Measurements from ENCODE around the gene PLCB1. TPM values are rescaled to one million over a fixed set of nuclear protein-coding genes. Genes with fewer than 3 reads are reported as not detected.

PLCB1 gene
- total RNA-seq, 6 experiments from 2014 or later: 17.2 to 25.7 (median 23.1) TPM

GRCh38 chr20:8161264-8162071 is 29.4 kb downstream of the PLCB1 start:
- peak overlapping the region; percentile 99 for H3K27ac Mint-ChIP-seq
- DNase-seq: peak; percentile 68
- H3K4me1 Mint-ChIP-seq (ENCODE audit: low read depth): peaks cover 33% of the 10 kb centered on the region

DNA sequence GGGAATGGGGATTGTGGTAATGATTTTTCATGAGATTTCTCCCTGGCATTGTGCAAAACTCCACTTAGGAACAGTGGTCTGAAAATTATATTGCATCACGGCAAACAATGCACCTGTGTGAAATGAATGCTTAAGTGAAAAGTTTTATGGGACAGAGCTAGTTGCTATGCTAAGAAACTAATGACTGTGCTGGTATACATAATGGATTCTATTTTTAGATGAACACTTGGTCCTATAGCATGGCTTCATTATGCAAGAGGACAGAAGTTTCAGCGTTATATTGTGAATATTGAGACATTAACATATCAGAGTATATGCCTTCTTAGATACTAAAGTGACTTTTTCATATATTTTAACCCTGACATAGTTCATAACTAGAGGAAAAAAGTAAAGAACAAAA is 30.5 kb downstream of the PLCB1 start:
- peaks cover 21% of the 10 kb centered on the region for H3K9me3 Mint-ChIP-seq
- peaks cover 39% of the 10 kb centered on the region for H3K36me3 Mint-ChIP-seq (ENCODE audit: low read depth)
- H3K27me3 Mint-ChIP-seq (ENCODE audit: insufficient read depth): no peaks in the 10 kb centered on the region
- H3K4me1 Mint-ChIP-seq (ENCODE audit: low read depth): peaks cover 32% of the 10 kb centered on the region
- H3K27ac Mint-ChIP-seq: peak overlapping the region; percentile 46; the same call in 1 of the 2 replicates
- no peak overlapping the region for H3K4me3 Mint-ChIP-seq
- DNase-seq: no peak
- TF ChIP-seq CTCF (IDR thresholded peaks at IDR 0.05): no peak

More at GRCh38 chr20:8161264-8162071, 29.4 kb downstream of the PLCB1 start:
- peaks cover 34% of the 10 kb centered on the region for H3K36me3 Mint-ChIP-seq (ENCODE audit: low read depth)
- no peak for TF ChIP-seq CTCF (IDR thresholded peaks at IDR 0.05)
- peaks cover 21% of the 10 kb centered on the region for H3K9me3 Mint-ChIP-seq
- H3K4me3 Mint-ChIP-seq: peak overlapping the region; percentile 74
- no peaks in the 10 kb centered on the region; the same call in 1 of the 2 replicates for H3K27me3 Mint-ChIP-seq (ENCODE audit: insufficient read depth)

DNA sequence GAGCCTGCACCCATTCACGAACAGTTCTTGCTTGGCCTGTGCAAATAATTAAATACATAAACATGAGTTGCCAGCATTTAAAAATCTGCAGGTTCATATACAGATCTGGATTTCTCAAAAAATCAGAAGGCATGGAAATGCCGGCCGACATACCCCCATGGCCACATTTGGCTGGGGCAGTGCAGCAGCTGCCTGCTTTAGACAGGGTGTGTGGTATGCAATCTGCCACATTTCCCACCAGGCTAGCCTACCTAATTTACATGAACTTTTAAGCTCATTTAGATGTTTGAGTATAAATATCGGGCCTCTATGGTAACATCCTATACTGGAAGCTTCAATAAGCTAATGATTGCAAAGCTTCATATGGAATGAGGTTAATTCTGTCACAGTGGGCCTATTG is 31.5 kb downstream of the PLCB1 start:
- no peak for DNase-seq
- no peak overlapping the region for H3K27ac Mint-ChIP-seq
- peaks cover 15% of the 10 kb centered on the region for H3K9me3 Mint-ChIP-seq
- peaks cover 36% of the 10 kb centered on the region for H3K4me1 Mint-ChIP-seq (ENCODE audit: low read depth)
- no peak overlapping the region for H3K4me3 Mint-ChIP-seq
- H3K36me3 Mint-ChIP-seq (ENCODE audit: low read depth): peaks cover 31% of the 10 kb centered on the region
- TF ChIP-seq CTCF (IDR thresholded peaks at IDR 0.05): no peak
- H3K27me3 Mint-ChIP-seq (ENCODE audit: insufficient read depth): no peaks in the 10 kb centered on the region

DNA sequence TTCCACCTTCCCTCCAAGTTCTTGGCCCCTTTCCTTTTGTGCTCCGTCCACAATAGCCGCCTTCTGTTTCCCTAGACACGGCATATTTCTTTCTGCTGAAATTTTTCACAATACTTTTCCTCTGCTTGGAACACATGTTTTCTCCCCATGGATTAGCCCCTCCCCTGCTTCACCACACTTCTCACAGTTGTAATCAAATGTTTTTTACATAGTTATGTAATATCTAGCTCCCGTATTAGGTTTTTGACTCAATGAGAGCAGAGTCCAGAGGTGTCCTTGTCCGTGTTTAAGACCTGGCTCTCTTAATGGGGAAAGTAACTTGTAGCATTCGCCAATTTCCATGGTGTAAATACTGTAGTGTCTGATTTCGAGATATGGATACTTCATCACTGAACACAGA is 34.7 kb downstream of the PLCB1 start:
- H3K4me3 Mint-ChIP-seq: no peak overlapping the region
- no peak for TF ChIP-seq CTCF (IDR thresholded peaks at IDR 0.05)
- H3K27me3 Mint-ChIP-seq (ENCODE audit: insufficient read depth): no peaks in the 10 kb centered on the region
- peaks cover 28% of the 10 kb centered on the region for H3K4me1 Mint-ChIP-seq (ENCODE audit: low read depth)
- no peak overlapping the region for H3K27ac Mint-ChIP-seq
- H3K36me3 Mint-ChIP-seq (ENCODE audit: low read depth): peaks cover 24% of the 10 kb centered on the region
- no peak for DNase-seq
- no peaks in the 10 kb centered on the region for H3K9me3 Mint-ChIP-seq

GRCh38 chr20:8168785-8169288 is 36.8 kb downstream of the PLCB1 start:
- no peak for TF ChIP-seq CTCF (IDR thresholded peaks at IDR 0.05)
- no peaks in the 10 kb centered on the region for H3K27me3 Mint-ChIP-seq (ENCODE audit: insufficient read depth)
- no peak overlapping the region for H3K4me3 Mint-ChIP-seq
- H3K36me3 Mint-ChIP-seq (ENCODE audit: low read depth): peaks cover 30% of the 10 kb centered on the region
- DNase-seq: no peak
- H3K4me1 Mint-ChIP-seq (ENCODE audit: low read depth): peaks cover 15% of the 10 kb centered on the region
- no peaks in the 10 kb centered on the region for H3K9me3 Mint-ChIP-seq
- no peak overlapping the region for H3K27ac Mint-ChIP-seq

Data from HFFc6 (cell line).